GM23248 (cell line): ENCODE results near the gene PDIA5. TPM values are rescaled to one million over a fixed set of nuclear protein-coding genes. Genes with fewer than 3 reads are reported as not detected.

Experiments
- DNase-seq: peaks from one replicate; pipeline ENCODE4 v3.0.0-alpha.2; 2015
- H2AFZ ChIP-seq: fragments of 200-600 bp; sonication (generic); 2 replicates; pipeline ENCODE4 v1.6.1; 2016; ENCODE audit warnings: antibody characterized with exemption
- H3F3A ChIP-seq: fragments of 200-600 bp; sonication (generic); 2 replicates; pipeline ENCODE4 v1.6.1; 2016; ENCODE audit warnings: mild to moderate bottlenecking, antibody characterized with exemption, mixed run types; ENCODE audit not compliant: insufficient read depth
- H3K27ac ChIP-seq: fragments of 200-600 bp; sonication (generic); 2 replicates; pipeline ENCODE4 v1.5.1; 2016; ENCODE audit warnings: mild to moderate bottlenecking
- H3K27me3 ChIP-seq: fragments of 200-600 bp; sonication (generic); replicated peaks from 2 replicates; pipeline ENCODE4 v1.6.1; 2016; ENCODE audit warnings: mild to moderate bottlenecking; ENCODE audit not compliant: insufficient read depth
- H3K36me3 ChIP-seq: fragments of 200-600 bp; sonication (generic); 2 replicates; pipeline ENCODE4 v1.6.1; 2016; ENCODE audit warnings: low read depth, mild to moderate bottlenecking
- H3K4me1 ChIP-seq: fragments of 200-600 bp; sonication (generic); 2 replicates; pipeline ENCODE4 v1.6.1; 2016; ENCODE audit warnings: mild to moderate bottlenecking; ENCODE audit not compliant: insufficient read depth
- H3K4me2 ChIP-seq: fragments of 200-600 bp; sonication (generic); one replicate; pipeline ENCODE4 v1.6.1; 2016; ENCODE audit warnings: mild to moderate bottlenecking; ENCODE audit not compliant: unreplicated experiment
- H3K4me3 ChIP-seq: fragments of 200-600 bp; sonication (generic); 2 replicates; pipeline ENCODE4 v1.5.1; 2016; ENCODE audit warnings: mild to moderate bottlenecking
- H3K79me2 ChIP-seq: fragments of 200-600 bp; sonication (generic); 2 replicates; pipeline ENCODE4 v1.6.1; 2016; ENCODE audit warnings: mild to moderate bottlenecking; ENCODE audit not compliant: insufficient read depth
- H3K9ac ChIP-seq: fragments of 200-600 bp; sonication (generic); 2 replicates; pipeline ENCODE4 v1.6.1; 2016; ENCODE audit warnings: mild to moderate bottlenecking
- H3K9me2 ChIP-seq: fragments of 200-600 bp; sonication (generic); 2 replicates; pipeline ENCODE4 v1.6.1; 2016; ENCODE audit warnings: mixed run types, mild to moderate bottlenecking, moderate library complexity; ENCODE audit not compliant: insufficient read depth
- H3K9me3 ChIP-seq: fragments of 200-600 bp; sonication (generic); one replicate; pipeline ENCODE4 v1.6.1; 2017; ENCODE audit warnings: low read depth
- H4K20me1 ChIP-seq: fragments of 200-600 bp; sonication (generic); 2 replicates; pipeline ENCODE4 v1.6.0; 2016; ENCODE audit not compliant: insufficient read depth
- EZH2 ChIP-seq: fragments of 200-600 bp; sonication (generic); IDR thresholded peaks from 2 replicates; pipeline ENCODE4 v1.6.1; 2018; ENCODE audit warnings: antibody characterized with exemption, mild to moderate bottlenecking; ENCODE audit not compliant: insufficient read depth, poor library complexity, severe bottlenecking
- EZH2phosphoT487 ChIP-seq: fragments of 200-600 bp; sonication (generic); IDR thresholded peaks from 2 replicates; pipeline ENCODE4 v1.6.1; 2018; ENCODE audit warnings: antibody characterized with exemption, moderate library complexity, mild to moderate bottlenecking, low read depth; ENCODE audit not compliant: insufficient read depth
- WGBS, 2 experiments: methylation state at CpG; one replicate each; pipeline ENCODE4 v1.1.6; 2015 to 2017; ENCODE audit warnings: low lambda C conversion rate in 2 of 2, low coverage in 1 of 2; ENCODE audit errors: missing lambda C conversion rate in 2 of 2; 5-methylcytosine and 5-hydroxymethylcytosine counted together
- in situ Hi-C: fragments of 300-500 bp; cut with MboI; formaldehyde crosslinking; loops from 2 replicates; pipeline ENCODE4 v1.15.0; 2020
- polyA plus RNA-seq: library from polyadenylated mRNA; unstranded; fragments of >200 nt; fragmentation: Nextera tagmentation; extraction: Ambion mirVana; gene quantifications from 2 replicates; pipeline ENCODE4 v1.2.1, GENCODE V29; 2016
- total RNA-seq: library from RNA; depleted of rRNA; stranded (reverse); fragments of >200 nt; shearing (Covaris generic); gene quantifications from 2 replicates; pipeline ENCODE4 v1.2.3, GENCODE V29; 2014

Gene PDIA5
- total and polyA plus RNA-seq, 2 experiments from 2014 or later: 49.1 to 57.3 TPM

GRCh38 chr3:123158899-123159390 is 92.1 kb downstream of the PDIA5 start:
- Histone ChIP-seq H3K4me1 (peaks cover 8% of the 10 kb centered on the region; the same call in 1 of the 2 replicates), H3K9me3 (no peaks in the 10 kb centered on the region), H3K4me2 (no peak overlapping the region), H3K36me3 (peaks cover 6% of the 10 kb centered on the region; the same call in 1 of the 2 replicates), H3F3A (peaks cover 8% of the 10 kb centered on the region), H3K9ac (no peak overlapping the region), H3K27ac (no peak overlapping the region), H2AFZ (no peak overlapping the region), H4K20me1 (no peaks in the 10 kb centered on the region), H3K79me2 (no peaks in the 10 kb centered on the region), H3K9me2 (no peaks in the 10 kb centered on the region), H3K4me3 (no peak overlapping the region), H3K27me3 (no peaks in the 10 kb centered on the region)
- in situ Hi-C loops: no loop called here
- TF ChIP-seq EZH2: no peak
- no peak for TF ChIP-seq EZH2phosphoT487
- 88% methylated on average over 10 of the region's 10 CpGs for WGBS, 2 experiments
- DNase-seq: no peak

- Histone ChIP-seq H3K27me3 (no peaks in the 10 kb centered on the region), H4K20me1 (no peaks in the 10 kb centered on the region), H3K9ac (no peak overlapping the region), H3K4me3 (no peak overlapping the region), H3K9me3 (no peaks in the 10 kb centered on the region), H3F3A (peaks cover 8% of the 10 kb centered on the region), H2AFZ (no peak overlapping the region), H3K79me2 (no peaks in the 10 kb centered on the region), H3K4me1 (peaks cover 8% of the 10 kb centered on the region; the same call in 1 of the 2 replicates), H3K4me2 (no peak overlapping the region), H3K9me2 (no peaks in the 10 kb centered on the region), H3K36me3 (peaks cover 17% of the 10 kb centered on the region; the same call in 1 of the 2 replicates), H3K27ac (peak overlapping the region; percentile 23; the same call in 1 of the 2 replicates)
- peak; percentile 77 for DNase-seq
- 92 to 97% methylated on average over 9 of the region's 9 CpGs for WGBS, 2 experiments
- in situ Hi-C loops: no loop called here
- no peak for TF ChIP-seq EZH2phosphoT487
- no peak for TF ChIP-seq EZH2
These were observed 93.3 kb downstream of the PDIA5 start for GRCh38 chr3:123159926-123160635.

DNA sequence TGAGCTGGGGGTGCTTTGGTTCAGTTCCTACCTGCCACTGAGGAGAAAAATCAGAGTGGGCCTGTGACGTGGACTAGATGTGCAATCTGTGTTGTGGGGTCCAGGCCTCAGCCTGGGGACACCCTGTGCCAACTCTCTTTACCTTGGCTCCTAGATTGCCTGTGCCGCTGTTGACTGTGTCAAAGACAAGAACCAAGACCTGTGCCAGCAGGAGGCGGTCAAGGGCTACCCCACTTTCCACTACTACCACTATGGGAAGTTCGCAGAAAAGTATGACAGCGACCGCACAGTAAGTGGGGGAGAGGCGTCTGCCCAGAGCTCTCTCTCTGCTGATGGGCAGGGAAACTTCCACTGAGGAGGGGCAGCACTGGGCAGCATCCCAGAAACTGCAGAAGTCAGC is 94.3 kb downstream of the PDIA5 start:
- no peaks in the 10 kb centered on the region for H3K27me3 ChIP-seq
- H3K9me3 ChIP-seq: no peaks in the 10 kb centered on the region
- H3K4me1 ChIP-seq: peaks cover 8% of the 10 kb centered on the region; the same call in 1 of the 2 replicates
- no peaks in the 10 kb centered on the region for H3K9me2 ChIP-seq
- H3K27ac ChIP-seq: no peak overlapping the region
- H2AFZ ChIP-seq: no peak overlapping the region
- H3K9ac ChIP-seq: no peak overlapping the region
- H3K4me2 ChIP-seq: no peak overlapping the region
- no peak for TF ChIP-seq EZH2
- TF ChIP-seq EZH2phosphoT487: no peak
- no peaks in the 10 kb centered on the region for H4K20me1 ChIP-seq
- DNase-seq: no peak
- peaks cover 8% of the 10 kb centered on the region for H3F3A ChIP-seq
- 92% methylated on average over 7 of the region's 7 CpGs for WGBS, 2 experiments
- in situ Hi-C loops: no loop called here
- H3K36me3 ChIP-seq: peaks cover 21% of the 10 kb centered on the region; the same call in 1 of the 2 replicates
- no peaks in the 10 kb centered on the region for H3K79me2 ChIP-seq
- H3K4me3 ChIP-seq: no peak overlapping the region

- no peak for TF ChIP-seq EZH2
- no peak for TF ChIP-seq EZH2phosphoT487
- H2AFZ ChIP-seq: no peak overlapping the region
- no peaks in the 10 kb centered on the region for H3K9me2 ChIP-seq
- H3K9ac ChIP-seq: no peak overlapping the region
- no peaks in the 10 kb centered on the region for H3K27me3 ChIP-seq
- peaks cover 8% of the 10 kb centered on the region; the same call in 1 of the 2 replicates for H3K4me1 ChIP-seq
- H3K4me3 ChIP-seq: no peak overlapping the region
- H3K9me3 ChIP-seq: no peaks in the 10 kb centered on the region
- DNase-seq: no peak
- in situ Hi-C loops: no loop called here
- H3K27ac ChIP-seq: no peak overlapping the region
- H3K4me2 ChIP-seq: no peak overlapping the region
- no peaks in the 10 kb centered on the region for H4K20me1 ChIP-seq
- peaks cover 29% of the 10 kb centered on the region for H3K36me3 ChIP-seq
- peaks cover 8% of the 10 kb centered on the region for H3F3A ChIP-seq
- WGBS, 2 experiments: 62% methylated on average over 4 of the region's 4 CpGs
- H3K79me2 ChIP-seq: no peaks in the 10 kb centered on the region
These were observed 96.3 kb downstream of the PDIA5 start for GRCh38 chr3:123163141-123163540.
